NCI-H82 treated with DMSO at 0.1 percent for 48 hours (cell line): ENCODE data around the gene OPRM1.
"Not testable (repeated sequence)": the region's sequence is repeated elsewhere in the genome, so short reads cannot be mapped to it uniquely, and the experiment has no call there.

ENCODE experiments used
- DNase-seq: peaks from one replicate; lab custom pipeline; 2025; ENCODE audit not compliant: unreplicated experiment; lab: John Stamatoyannopoulos, UW

The OPRM1 gene

GRCh38 chr6:154140743-154141142 is 101.7 kb downstream of the OPRM1 start:
- DNase-seq = no peak

- no peak for DNase-seq
These were observed 104.7 kb downstream of the OPRM1 start for GRCh38 chr6:154143753-154144152.

GRCh38 chr6:154154389-154154967 is 115.4 kb downstream of the OPRM1 start:
- DNase-seq = peak; percentile 57

- DNase-seq = peak; percentile 0
These were observed 117.3 kb downstream of the OPRM1 start for GRCh38 chr6:154156135-154156896.

- DNase-seq = no peak
These were observed 118.0 kb downstream of the OPRM1 start for GRCh38 chr6:154157082-154157481.

- DNase-seq = no peak
These were observed 118.7 kb downstream of the OPRM1 start for GRCh38 chr6:154157706-154158105.

- no peak for DNase-seq
These were observed 120.1 kb downstream of the OPRM1 start for GRCh38 chr6:154159126-154159525.

GRCh38 chr6:154161689-154162088 is 122.6 kb downstream of the OPRM1 start:
- DNase-seq = no peak

- DNase-seq = no peak
These were observed 125.4 kb downstream of the OPRM1 start for GRCh38 chr6:154164397-154164796.

- no peak for DNase-seq
These were observed 126.4 kb downstream of the OPRM1 start for GRCh38 chr6:154165478-154165877.

GRCh38 chr6:154166140-154166539 is 127.1 kb downstream of the OPRM1 start:
- DNase-seq = no peak

GRCh38 chr6:154167126-154167525 is 128.1 kb downstream of the OPRM1 start:
- no peak for DNase-seq

GRCh38 chr6:154169193-154169847 is 130.3 kb downstream of the OPRM1 start:
- no peak for DNase-seq

- no peak for DNase-seq
These were observed 131.1 kb downstream of the OPRM1 start for GRCh38 chr6:154170106-154170505.

GRCh38 chr6:154172393-154172792 is 133.4 kb downstream of the OPRM1 start:
- DNase-seq = not testable (repeated sequence)

GRCh38 chr6:154179434-154179833 is 140.4 kb downstream of the OPRM1 start:
- no peak for DNase-seq

- DNase-seq = no peak
These were observed 148.2 kb downstream of the OPRM1 start for GRCh38 chr6:154187203-154187602.

- DNase-seq = no peak
These were observed 148.7 kb downstream of the OPRM1 start for GRCh38 chr6:154187714-154188113.

GRCh38 chr6:154196333-154196885 is 157.4 kb downstream of the OPRM1 start:
- DNase-seq = no peak

GRCh38 chr6:154197196-154197860 is 158.3 kb downstream of the OPRM1 start:
- DNase-seq = no peak

- DNase-seq = not testable (repeated sequence)
These were observed 162.6 kb downstream of the OPRM1 start for GRCh38 chr6:154201688-154202087.
